Measurements from ENCODE around the gene VAT1L.
"Not testable (repeated sequence)": the region's sequence is repeated elsewhere in the genome, so short reads cannot be mapped to it uniquely, and the experiment has no call there.

VAT1L gene

DNA sequence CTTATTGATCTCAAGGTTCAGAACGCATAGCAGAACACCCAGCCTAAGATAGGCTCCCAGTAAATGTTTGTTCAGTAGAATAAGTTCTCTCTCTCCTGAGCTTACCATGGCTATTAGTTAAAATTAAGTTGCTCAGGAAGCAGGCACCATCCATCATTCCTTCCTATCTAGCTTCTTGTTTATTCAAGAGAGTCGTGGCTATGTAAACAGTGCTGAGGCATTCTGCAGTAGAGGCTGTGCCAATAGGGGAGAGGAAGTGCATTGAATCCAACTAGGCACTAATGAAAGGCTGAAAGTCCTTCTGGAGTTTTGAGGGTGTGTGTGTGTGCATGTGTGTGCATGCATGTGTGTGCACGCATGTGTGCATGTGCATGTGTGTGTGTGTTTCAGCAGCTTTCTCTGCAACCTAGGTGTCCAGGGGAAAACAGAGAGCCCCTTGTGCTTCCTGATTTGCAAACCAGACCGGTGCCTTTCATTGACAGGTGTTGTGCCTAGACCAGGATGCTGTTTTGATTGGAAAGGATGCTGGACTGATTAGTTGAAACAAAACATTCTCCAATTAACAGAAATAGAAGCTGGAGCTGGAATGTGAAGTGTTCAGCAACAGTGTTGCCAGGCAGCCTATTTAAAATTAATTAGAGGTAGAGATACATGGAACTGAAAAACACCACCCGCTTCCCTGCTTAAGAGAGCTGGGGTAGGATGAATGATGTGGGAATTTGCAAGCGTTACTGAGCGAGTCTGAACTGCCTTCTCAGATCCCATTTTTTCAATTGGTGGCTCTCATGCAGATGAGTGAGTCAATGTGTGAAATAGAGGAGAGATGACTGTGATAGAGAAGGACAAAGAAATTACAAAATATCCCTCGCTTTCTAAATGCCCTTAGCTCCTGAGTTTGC, 130.7 kb downstream of the VAT1L start:
- DNase-seq = no peak

DNA sequence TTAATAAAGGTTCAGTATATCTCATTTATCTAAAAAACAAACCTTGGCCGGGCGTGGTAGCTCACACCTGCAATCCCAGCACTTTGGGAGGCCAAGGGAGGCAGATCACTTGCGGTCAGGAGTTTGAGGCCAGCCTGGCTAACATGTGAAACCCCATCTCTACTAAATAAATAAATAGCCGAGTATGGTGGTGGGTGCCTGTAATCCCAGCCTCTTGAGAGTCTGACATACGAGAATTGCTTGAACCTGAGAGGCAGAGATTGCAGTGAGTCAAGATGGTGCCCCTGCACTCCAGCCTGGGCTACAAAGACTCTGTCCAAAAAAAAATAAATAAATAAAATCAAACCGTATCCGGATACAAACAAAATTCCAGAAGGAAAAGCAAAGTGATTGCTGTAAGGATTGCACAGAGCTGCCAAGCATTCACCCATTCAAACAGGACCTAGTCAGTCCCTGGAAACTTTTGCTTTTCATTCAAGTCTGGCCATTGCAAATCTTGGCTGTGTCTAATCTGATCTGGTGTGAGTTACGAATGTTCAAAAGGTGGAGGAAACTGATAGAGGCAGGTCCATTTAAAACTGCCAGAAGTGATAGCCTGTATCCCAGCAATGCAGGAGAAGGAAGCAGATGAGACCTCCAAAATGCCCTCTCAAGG, 131.5 kb downstream of the VAT1L start:
- no peak for DNase-seq

DNA sequence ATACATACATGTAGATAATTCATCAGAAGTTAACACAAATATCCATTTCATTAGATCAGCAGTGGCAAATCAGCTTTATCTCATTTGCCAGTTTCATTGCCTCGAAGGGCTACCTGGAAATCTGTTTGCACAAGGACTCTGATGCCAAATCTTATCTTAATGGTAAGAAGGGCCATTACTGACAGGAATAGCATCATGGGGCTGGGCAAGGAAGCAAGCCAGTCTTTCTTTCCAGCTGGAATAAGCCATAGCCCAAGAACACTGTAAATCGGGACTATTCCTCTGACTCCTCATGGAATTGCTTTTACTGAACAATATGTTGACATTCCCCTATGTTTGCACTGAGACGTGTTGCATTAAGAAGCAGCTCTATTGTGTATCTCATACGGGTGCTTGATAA, 132.6 kb downstream of the VAT1L start:
- DNase-seq = no peak

DNA sequence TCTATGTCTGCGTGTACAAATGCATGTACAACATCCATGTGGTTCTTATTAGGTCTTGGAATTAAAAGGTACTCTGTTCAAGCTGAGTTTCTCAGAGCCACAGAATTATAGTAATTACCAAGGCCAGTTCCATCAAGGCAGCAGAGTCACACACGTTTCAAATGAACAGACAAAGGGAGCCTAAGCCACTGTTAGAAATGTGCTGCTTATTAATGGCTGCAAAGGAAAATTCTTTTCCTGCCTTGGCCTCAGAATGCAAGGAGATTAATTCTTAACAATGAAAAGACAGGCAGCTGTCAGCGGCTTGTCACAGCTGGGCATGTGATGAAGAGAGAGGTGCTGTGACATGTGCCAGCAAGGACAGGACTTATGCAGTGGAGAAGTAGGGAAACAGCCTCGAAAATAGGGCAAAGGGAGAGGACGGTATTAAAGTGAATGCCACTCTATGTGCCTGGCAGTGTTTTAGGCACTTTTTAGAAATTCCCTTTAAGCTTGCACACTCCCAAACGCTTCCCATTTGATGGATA, 133.9 kb downstream of the VAT1L start:
- DNase-seq = no peak

DNA sequence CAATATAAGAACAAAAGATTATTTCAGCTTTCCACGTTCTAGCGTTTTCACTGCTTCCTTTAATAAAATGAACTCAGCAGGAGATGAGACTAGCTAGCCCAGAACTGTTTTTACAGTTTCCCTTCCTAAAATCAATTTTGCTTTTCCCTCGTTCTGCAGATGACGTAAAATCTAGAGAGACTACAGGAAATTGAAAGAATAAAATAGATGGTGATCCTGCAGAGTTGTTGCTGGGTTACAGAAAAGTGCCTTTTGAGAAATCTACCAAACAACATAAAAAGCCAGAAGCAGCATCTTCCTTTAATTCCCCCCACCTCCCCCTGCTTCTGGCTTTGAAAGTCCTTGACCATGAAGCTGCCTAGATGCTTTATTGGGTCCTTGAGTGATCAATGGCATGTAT, 137.2 kb downstream of the VAT1L start:
- no peak for DNase-seq

DNA sequence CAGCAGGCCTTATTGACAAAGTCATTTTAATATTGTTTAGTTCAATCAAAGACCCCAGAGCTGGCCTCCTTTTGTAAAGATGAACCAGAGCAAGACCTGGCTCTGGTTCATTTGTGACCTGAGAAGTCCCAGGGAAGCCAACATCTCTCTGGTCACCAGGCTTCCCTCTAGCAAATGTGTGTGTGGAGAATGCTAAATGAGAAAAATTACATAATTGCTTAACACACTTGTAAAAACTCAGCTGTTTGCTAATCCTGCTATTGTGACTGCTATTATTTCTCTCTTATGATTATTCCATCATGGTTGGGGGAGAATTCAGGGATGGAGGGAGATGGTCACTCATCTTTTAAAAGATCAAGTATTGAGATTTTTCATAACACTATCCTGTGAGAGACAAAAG, 139.7 kb downstream of the VAT1L start:
- no peak for DNase-seq

DNA sequence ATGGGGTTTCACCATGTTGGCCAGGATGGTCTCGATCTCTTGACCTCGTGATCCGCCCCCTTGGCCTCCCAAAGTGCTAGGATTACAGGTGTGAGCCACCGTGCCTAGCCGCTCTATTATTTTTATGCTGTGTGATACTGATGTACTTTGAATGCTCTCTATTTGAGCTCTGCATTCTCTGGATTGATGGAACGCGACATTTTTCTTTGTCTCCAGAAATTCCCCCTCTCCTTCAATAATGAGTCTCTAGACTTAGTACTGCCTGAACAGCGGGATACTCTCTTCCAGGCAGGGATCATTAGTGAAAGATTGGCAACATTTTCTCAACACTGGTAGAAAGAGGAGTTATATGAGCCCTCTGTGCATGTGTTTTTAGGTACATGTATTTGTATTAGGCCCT, 140.6 kb downstream of the VAT1L start:
- DNase-seq = no peak

DNA sequence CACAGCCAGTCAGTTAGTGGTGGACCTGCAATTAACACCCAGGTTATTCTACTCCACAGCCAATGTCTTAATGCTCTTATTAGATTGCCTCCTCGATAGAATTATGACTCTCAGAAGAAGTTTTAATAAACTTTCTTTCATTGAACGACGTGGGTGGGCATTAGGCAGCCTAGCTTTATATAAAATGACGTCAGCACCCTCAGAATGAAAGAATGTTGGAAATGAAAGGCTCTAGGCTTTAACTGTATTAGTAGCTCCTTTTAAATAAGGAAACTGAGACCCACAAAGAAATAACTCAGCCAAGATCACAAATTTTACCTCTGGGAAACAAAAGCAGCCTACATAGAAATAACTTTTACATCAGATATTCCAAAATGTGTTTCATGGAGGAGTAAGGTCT, 142.7 kb downstream of the VAT1L start:
- DNase-seq = no peak

DNA sequence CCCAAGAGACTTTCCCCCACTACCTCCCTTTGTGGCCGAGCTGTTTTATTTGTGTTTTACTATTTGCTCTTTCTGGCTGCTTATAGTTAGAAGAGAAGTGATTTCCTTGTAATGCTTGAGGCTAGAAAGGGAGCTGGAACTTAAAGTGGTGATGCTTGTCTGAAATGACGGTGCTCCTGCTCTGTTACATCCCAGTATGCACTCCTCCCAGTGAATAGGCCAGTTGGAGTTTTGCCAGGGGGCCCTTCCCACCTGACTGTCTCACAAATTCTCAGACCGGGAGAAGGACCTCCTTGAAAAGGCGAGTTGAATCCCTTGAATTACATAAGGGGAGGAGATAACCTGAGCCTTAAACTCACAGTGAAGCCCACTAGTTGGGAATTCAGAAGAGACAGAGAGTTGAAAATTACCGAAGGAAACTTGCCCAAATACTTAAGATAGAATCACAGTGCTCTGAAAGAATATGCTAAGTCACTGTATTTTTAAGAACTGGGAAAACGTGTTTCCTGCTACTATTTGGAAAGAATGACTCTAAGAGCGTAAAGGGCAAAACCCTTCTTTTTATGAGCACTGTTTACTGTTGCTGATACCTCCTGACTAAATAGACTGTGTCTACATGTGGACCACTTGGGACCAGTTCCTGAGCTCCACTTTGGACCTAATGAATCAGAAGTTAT, 149.2 kb downstream of the VAT1L start:
- DNase-seq = no peak

DNA sequence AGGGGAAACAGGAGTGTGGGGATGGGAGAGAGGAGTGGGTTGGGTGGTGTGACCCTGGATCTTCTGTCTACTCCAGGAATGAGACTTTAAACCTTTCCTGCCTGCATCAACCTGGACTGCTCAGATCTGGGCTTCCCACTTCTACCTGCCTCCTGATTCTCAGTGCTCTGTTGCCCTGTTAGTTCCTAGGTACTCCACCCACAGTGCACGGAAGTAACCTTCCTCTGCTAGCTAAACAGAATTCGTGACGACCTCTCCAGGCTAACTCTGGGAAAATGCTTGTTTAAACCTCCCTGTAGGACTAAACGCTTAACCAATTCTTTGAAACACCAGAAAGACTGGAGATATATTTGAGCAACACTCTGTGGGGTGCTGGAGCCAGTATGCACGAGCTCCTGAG, 150.5 kb downstream of the VAT1L start:
- no peak for DNase-seq

DNA sequence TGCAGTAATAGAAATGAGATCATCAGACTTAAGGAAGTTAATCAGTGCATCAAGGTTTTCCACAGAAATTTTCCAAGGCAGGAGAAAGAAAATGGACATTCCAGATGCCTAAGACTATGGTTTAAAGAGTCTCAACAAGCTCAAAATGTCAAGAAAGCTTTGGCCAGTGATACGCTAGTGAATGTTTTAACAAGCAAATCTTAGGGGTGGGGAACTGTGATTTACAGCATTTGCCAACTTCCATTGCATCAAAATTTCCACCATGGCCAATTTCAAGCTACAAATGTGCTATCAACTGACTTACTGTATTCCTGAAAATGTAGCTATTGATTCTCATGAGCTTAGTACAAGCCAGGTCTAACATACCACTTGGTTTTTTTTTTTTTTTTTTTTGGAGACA, 151.6 kb downstream of the VAT1L start:
- DNase-seq = no peak

DNA sequence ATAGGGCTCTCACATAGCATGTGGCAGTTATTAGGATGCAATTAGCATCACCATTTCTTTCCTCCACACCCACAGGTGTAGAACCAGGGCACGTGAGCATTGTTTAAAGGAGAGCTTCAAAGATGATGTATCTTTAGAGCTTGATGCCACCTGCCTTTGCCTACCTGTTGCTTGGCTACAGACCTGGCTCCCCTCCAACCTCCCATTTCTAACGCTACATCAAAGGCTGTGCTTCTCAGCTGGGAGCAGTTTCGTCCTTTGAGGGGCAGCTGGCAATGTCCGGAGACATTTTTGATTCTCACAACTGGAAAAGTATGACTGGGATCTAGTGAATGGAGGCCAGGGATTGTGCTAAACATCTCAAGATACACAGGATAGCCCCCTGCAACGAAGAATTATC, 155.4 kb downstream of the VAT1L start:
- no peak for DNase-seq

DNA sequence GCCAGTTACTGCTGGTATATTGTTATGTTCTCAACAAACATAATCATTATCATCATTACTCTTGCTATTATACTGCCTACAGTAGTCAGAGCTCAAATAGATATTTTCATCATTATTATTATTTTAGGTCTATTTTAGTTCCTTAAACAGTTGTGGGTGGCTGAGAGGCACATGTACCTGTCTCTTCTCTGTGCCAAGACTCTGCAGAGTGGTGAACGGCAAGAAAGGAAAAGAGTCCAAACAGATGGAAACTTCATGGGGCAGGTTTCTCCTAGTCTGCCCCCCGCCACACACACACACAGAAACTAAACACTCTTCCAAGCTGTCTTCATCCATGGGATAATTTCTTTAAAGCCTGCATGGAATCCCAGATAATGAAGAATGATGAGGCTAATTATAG, 156.3 kb downstream of the VAT1L start:
- no peak for DNase-seq

DNA sequence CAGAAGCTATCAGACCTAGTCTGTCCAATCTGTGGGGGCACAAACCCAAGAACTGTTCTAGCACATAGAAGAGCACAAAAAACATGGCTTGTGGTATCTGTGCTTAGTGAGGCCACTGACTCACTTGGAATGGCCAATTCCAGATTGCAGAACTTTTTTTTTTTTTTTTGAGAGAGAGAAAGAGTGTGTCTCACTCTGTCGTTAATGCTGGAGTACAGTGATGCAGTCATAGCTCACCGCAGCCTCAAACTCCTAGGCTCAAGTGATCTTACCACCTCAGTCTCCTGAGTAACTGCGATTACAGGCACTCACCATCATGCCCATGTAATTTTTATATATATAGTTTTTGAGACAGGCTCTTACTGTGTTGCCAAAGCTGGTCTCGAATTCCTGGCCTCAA, 156.8 kb downstream of the VAT1L start:
- DNase-seq = no peak

DNA sequence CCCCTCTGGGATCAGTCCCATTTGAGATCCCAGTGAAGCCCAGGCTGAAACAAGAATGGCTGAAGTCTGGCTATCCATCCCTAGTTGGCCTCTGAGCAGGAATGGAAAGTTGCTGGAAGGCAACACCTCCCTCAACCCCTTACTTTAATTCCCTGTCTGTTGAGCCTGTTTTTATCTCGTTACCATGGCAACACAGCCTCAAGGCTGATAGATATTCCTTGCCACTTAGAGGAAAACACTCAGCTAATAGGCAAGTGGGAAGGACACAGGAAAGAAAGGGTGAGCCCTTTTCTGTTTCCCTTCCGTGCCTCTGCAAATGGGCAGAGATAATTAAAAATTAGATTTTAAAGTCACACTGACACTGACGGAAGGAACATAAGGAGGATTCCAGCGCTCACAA, 158.5 kb downstream of the VAT1L start:
- no peak for DNase-seq

DNA sequence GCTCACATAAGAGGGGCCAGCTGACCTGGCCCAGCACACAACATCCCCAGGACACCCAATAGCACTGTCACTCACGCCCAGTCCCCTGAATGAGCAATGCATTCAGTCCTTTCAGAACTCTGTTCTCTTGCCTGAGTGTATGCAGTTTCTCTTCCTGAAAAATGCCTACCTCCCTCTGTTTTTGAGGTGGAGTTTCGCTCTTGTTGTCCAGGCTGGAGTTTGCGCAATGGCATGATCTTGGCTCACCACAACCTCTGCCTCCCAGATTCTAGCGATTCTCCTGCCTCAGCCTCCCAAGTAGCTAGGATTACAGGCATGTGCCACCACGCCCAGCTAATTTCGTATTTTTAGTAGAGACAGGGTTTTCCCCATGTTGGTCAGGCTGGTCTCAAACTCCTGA, 159.2 kb downstream of the VAT1L start:
- not testable (repeated sequence) for DNase-seq

DNA sequence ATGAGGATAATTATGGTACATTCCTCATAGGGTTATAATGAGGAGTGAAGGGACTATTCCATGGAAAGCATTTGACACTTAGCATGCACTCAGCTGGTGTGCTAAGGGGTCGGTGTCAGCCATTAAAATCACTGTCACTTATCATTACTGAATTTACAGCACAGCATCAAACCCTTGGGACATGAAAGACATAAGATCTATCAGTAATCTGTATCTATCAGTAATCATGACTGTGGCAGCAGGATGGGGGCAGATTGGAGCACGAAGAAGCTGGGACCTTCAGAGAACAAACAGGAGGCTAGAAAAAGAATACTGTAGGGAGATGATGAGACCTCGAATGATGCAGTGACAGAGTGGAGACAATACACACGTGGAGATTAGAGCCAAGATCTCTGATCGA, 160.5 kb downstream of the VAT1L start:
- DNase-seq = no peak

DNA sequence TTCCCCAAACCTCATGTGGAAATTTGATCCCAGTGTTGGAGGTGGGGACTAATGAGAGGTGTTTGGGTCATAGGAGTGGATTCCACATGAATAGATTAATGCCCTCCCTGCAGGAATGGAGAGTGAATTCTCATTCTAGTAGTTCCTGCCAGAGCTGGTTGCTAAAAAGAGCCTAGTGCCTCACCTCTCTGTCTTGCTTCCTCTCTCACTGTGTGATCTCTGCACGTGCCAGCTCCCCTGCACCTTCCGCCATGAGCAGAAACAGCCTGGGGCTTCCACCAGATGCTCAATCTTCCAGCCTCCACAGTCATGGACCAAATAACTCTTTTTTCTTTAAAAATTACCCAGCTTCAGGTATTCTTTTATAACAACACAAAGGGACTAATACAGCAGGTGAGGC, 161.1 kb downstream of the VAT1L start:
- no peak for DNase-seq

DNA sequence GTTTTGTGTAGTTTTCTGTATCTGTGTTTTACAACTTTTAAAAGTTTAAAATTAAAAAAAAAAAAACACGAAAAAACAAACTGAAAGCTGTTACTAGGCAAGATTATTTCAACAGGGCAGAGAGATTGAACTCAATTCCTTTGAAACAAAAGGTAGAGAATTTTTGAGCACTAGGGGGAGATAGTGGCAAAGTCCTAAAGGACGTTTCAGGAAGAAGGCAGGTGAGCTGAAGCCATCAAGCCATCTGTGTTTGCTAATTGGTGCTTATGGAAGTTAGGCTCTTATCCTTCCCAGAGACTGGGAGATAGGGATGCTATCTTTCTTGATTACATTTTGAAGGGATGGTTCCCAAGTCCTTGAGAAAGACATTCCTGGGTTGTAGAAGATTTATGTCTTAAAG, 163.4 kb downstream of the VAT1L start:
- no peak for DNase-seq

DNA sequence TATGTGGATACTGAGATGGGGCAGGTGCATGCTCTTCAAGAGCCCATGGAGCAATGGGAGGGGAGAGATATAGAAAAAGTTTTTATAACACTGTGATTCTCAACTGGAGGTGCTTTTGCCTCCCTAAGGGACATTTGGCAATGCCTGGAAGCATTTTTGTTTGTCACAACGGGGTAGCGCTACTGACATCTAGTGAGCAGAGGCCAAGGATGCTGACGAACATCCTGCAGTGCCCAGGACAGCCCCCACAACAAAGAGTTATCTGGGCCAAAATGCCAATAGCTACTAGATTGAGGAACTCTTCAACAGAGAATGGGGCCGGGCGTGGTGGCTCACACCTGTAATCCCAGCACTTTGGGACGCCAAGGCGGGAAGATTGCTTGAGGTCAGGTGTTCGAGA, 166.8 kb downstream of the VAT1L start:
- no peak for DNase-seq

DNA sequence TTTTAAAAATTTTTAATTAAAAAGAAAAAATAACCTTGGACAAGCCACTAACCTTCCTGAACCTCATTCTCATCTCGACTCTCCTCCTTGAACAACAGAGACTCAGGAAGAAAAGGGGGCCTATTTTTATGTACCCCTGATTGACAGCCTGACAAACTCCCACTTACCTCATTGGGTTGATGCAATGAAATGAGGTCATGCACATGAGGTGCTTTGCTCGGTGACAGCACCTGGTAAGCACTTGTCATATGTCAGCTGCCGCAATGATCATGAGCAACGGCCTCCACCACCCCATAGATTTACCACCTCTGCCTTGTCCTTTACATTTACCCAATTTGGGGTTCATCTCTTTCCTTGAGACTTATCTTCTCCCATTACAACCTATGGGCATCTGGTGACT, 167.9 kb downstream of the VAT1L start:
- DNase-seq = no peak

DNA sequence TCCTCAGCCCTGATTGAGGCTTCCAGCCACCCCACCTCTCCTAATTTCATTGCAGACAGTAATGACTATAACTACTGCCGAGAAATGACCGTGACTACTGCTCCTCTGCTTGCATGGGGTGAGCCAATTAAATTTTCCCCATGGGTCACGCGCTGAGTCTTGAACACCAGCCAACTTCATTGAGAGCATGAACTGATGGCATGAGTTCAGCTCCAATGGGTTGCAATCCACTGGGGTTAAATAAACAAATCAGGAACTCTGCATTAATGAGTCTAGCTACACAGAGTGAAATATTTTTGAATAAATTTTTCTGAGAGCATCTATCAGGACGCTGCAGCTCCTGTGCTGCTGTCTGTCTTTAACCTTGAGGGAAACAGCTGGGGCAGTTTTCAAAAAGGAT, 172.4 kb downstream of the VAT1L start:
- no peak for DNase-seq

DNA sequence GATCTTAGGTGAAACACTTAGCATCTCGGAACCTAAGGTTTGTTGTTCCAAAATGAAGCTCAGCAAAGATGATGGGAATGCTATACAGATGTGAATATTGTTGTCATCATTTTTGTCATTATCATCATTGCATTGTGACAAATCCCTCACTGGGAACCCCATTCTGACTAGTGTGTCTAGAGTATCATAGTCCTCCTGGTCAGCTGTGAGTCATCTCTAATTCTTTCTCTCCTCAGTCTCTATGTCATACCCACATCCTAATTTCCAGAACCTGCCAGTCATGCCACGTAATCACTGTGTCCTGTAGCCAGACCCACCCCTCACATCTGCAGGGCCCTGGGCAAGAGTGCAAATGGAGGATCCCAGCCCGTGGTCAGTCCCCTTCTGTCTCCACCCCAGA, 173.4 kb downstream of the VAT1L start:
- DNase-seq = no peak

DNA sequence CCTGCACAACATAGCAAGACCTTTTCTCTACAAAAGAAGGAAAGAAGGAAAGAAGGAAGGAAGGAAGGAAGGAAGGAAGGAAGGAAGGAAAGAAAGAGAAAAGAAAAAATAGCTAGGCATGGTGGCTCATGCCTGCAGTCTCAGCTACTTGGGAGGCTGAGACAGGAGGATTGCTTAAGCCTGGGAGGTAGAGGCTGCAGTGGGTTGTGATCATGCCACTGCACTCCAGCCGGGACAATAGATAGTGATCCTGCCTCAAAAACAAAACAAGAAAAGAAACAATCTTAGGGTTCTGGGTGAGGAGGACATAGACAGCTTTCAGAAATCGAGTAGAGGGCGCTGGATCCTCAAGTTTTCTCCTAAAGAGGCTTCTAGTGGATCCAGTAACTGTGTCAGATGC, 174.3 kb downstream of the VAT1L start:
- no peak for DNase-seq

Data from NCI-H446 treated with DMSO at 0.1 percent for 48 hours (cell line).